Measurements from ENCODE around the gene NPHP1.

NPHP1 gene

GRCh38 chr2:110100480-110100879 is 104.3 kb downstream of the NPHP1 start:
- H3K4me3 ChIP-seq (ENCODE audit: low read length, poor library complexity, severe bottlenecking): no peak overlapping the region
- peaks cover 36% of the 10 kb centered on the region for H3K4me1 ChIP-seq (ENCODE audit: insufficient read depth, low read length, poor library complexity, severe bottlenecking)
- no peak overlapping the region for H2AFZ ChIP-seq (ENCODE audit: low read length)
- no peaks in the 10 kb centered on the region for H3K9me3 ChIP-seq (ENCODE audit: insufficient read depth, low read depth, low read length)
- no peaks in the 10 kb centered on the region for H3K9me2 ChIP-seq (replicated peaks; ENCODE audit: low read depth, low read length)
- no peaks in the 10 kb centered on the region for H4K20me1 ChIP-seq (ENCODE audit: insufficient read depth, low read length, poor library complexity, severe bottlenecking)
- no peaks in the 10 kb centered on the region for H3K27me3 ChIP-seq (ENCODE audit: insufficient read depth, low read length, poor library complexity, severe bottlenecking)
- no peaks in the 10 kb centered on the region for H3K36me3 ChIP-seq (ENCODE audit: insufficient read depth, low read length)
- TF ChIP-seq CTCF (conservative IDR thresholded peaks at IDR 0.05; ENCODE audit: low read length) (no peak), EZH2phosphoT487 (IDR thresholded peaks at IDR 0.05; ENCODE audit: borderline replicate concordance) (no peak)
- H3F3A ChIP-seq (ENCODE audit: low read depth): no peaks in the 10 kb centered on the region
- H3K9ac ChIP-seq (ENCODE audit: low read depth, low read length, poor library complexity, severe bottlenecking): no peak overlapping the region
- no peaks in the 10 kb centered on the region for H3K79me2 ChIP-seq (ENCODE audit: insufficient read depth, low read length)
- no peak overlapping the region for H3K4me2 ChIP-seq (ENCODE audit: low read depth, low read length, poor library complexity, severe bottlenecking)

GRCh38 chr2:110099471-110100225 is 105.2 kb downstream of the NPHP1 start:
- H3K79me2 ChIP-seq (ENCODE audit: insufficient read depth, low read length): no peaks in the 10 kb centered on the region
- no peaks in the 10 kb centered on the region for H3K9me3 ChIP-seq (ENCODE audit: insufficient read depth, low read depth, low read length)
- H2AFZ ChIP-seq (ENCODE audit: low read length): no peak overlapping the region
- no peaks in the 10 kb centered on the region for H4K20me1 ChIP-seq (ENCODE audit: insufficient read depth, low read length, poor library complexity, severe bottlenecking)
- H3K4me1 ChIP-seq (ENCODE audit: insufficient read depth, low read length, poor library complexity, severe bottlenecking): peaks cover 28% of the 10 kb centered on the region
- no peaks in the 10 kb centered on the region for H3K9me2 ChIP-seq (replicated peaks; ENCODE audit: low read depth, low read length)
- H3K36me3 ChIP-seq (ENCODE audit: insufficient read depth, low read length): no peaks in the 10 kb centered on the region
- H3K9ac ChIP-seq (ENCODE audit: low read depth, low read length, poor library complexity, severe bottlenecking): no peak overlapping the region
- TF ChIP-seq CTCF (conservative IDR thresholded peaks at IDR 0.05; ENCODE audit: low read length): no peak
- no peak for TF ChIP-seq EZH2phosphoT487 (IDR thresholded peaks at IDR 0.05; ENCODE audit: borderline replicate concordance)
- H3K4me3 ChIP-seq (ENCODE audit: low read length, poor library complexity, severe bottlenecking): no peak overlapping the region
- H3K4me2 ChIP-seq (ENCODE audit: low read depth, low read length, poor library complexity, severe bottlenecking): no peak overlapping the region
- no peaks in the 10 kb centered on the region for H3K27me3 ChIP-seq (ENCODE audit: insufficient read depth, low read length, poor library complexity, severe bottlenecking)
- H3F3A ChIP-seq (ENCODE audit: low read depth): no peaks in the 10 kb centered on the region

- Histone ChIP-seq H3K4me3 (ENCODE audit: low read length, poor library complexity, severe bottlenecking) (no peak overlapping the region), H3K27me3 (ENCODE audit: insufficient read depth, low read length, poor library complexity, severe bottlenecking) (no peaks in the 10 kb centered on the region), H3K9me3 (ENCODE audit: insufficient read depth, low read depth, low read length) (no peaks in the 10 kb centered on the region), H3K79me2 (ENCODE audit: insufficient read depth, low read length) (no peaks in the 10 kb centered on the region), H3K9ac (ENCODE audit: low read depth, low read length, poor library complexity, severe bottlenecking) (no peak overlapping the region), H2AFZ (ENCODE audit: low read length) (no peak overlapping the region), H3K9me2 (replicated peaks; ENCODE audit: low read depth, low read length) (no peaks in the 10 kb centered on the region), H4K20me1 (ENCODE audit: insufficient read depth, low read length, poor library complexity, severe bottlenecking) (no peaks in the 10 kb centered on the region), H3K36me3 (ENCODE audit: insufficient read depth, low read length) (no peaks in the 10 kb centered on the region), H3K4me2 (ENCODE audit: low read depth, low read length, poor library complexity, severe bottlenecking) (no peak overlapping the region), H3F3A (ENCODE audit: low read depth) (no peaks in the 10 kb centered on the region), H3K4me1 (ENCODE audit: insufficient read depth, low read length, poor library complexity, severe bottlenecking) (peaks cover 28% of the 10 kb centered on the region)
- TF ChIP-seq CTCF (conservative IDR thresholded peaks at IDR 0.05; ENCODE audit: low read length) (no peak), EZH2phosphoT487 (IDR thresholded peaks at IDR 0.05; ENCODE audit: borderline replicate concordance) (no peak)
These were observed 105.8 kb downstream of the NPHP1 start for GRCh38 chr2:110099038-110099425.
